GM23338 (cell line): Measurements from ENCODE around the gene CAMK1. TPM values are rescaled to one million over a fixed set of nuclear protein-coding genes. Genes with fewer than 3 reads are reported as not detected.

Experiments
- ATAC-seq: fragments of 200-7000 bp; cut with Tn5 transposase; 3 replicates; pipeline ENCODE4 v1.9.1; 2020
- DNase-seq: peaks from one replicate; pipeline ENCODE4 v3.0.0-alpha.2; 2015; ENCODE audit warnings: low spot score
- H2AFZ ChIP-seq: fragments of 200-600 bp; sonication (generic); 2 replicates; pipeline ENCODE4 v1.8.0; 2016; ENCODE audit warnings: antibody characterized with exemption, mild to moderate bottlenecking, moderate library complexity
- H3F3A ChIP-seq: fragments of 200-600 bp; sonication (generic); replicated peaks from 2 replicates; pipeline ENCODE4 v1.8.0; 2017; ENCODE audit warnings: antibody characterized with exemption, mixed run types, low read depth
- H3K27ac ChIP-seq: fragments of 200-600 bp; sonication (generic); 2 replicates; pipeline ENCODE4 v1.6.1; 2016; ENCODE audit warnings: low read depth
- H3K27me3 ChIP-seq: fragments of 200-600 bp; sonication (generic); 2 replicates; pipeline ENCODE4 v1.8.0; 2016; ENCODE audit warnings: mild to moderate bottlenecking, mixed run types, moderate library complexity; ENCODE audit not compliant: insufficient read depth
- H3K36me3 ChIP-seq: fragments of 200-600 bp; sonication (generic); 2 replicates; pipeline ENCODE4 v1.8.0; 2016; ENCODE audit warnings: mild to moderate bottlenecking; ENCODE audit not compliant: insufficient read depth
- H3K4me1 ChIP-seq: fragments of 200-600 bp; sonication (generic); 2 replicates; pipeline ENCODE4 v1.8.0; 2016; ENCODE audit warnings: mild to moderate bottlenecking, moderate library complexity; ENCODE audit not compliant: insufficient read depth
- H3K4me2 ChIP-seq: fragments of 200-600 bp; sonication (generic); 2 replicates; pipeline ENCODE4 v1.7.1; 2017; ENCODE audit warnings: mixed run types
- H3K4me3 ChIP-seq: fragments of 200-600 bp; sonication (generic); 2 replicates; pipeline ENCODE4 v1.6.1; 2016; ENCODE audit warnings: mixed run types
- H3K79me2 ChIP-seq: fragments of 200-600 bp; sonication (generic); replicated peaks from 2 replicates; pipeline ENCODE4 v1.8.0; 2017; ENCODE audit warnings: mild to moderate bottlenecking; ENCODE audit not compliant: insufficient read depth
- H3K9me2 ChIP-seq: fragments of 200-600 bp; sonication (generic); 2 replicates; pipeline ENCODE4 v1.8.0; 2017; ENCODE audit not compliant: insufficient read depth
- H4K20me1 ChIP-seq: fragments of 200-600 bp; sonication (generic); replicated peaks from 2 replicates; pipeline ENCODE4 v1.8.0; 2017; ENCODE audit warnings: mild to moderate bottlenecking; ENCODE audit not compliant: insufficient read depth
- H3K27ac Mint-ChIP-seq: 2 replicates; pipeline ENCODE4 v1.8.0; 2020; ENCODE audit warnings: inconsistent platforms, mild to moderate bottlenecking, moderate library complexity, mixed read lengths
- H3K27me3 Mint-ChIP-seq: 3 replicates; pipeline ENCODE4 v1.8.0; 2022; ENCODE audit warnings: low read depth, mild to moderate bottlenecking, moderate library complexity, mixed read lengths, inconsistent platforms; ENCODE audit not compliant: insufficient read depth, poor library complexity
- H3K36me3 Mint-ChIP-seq: 3 replicates; pipeline ENCODE4 v1.8.0; 2021; ENCODE audit warnings: low read depth, mild to moderate bottlenecking, inconsistent platforms, moderate library complexity, mixed read lengths
- H3K4me1 Mint-ChIP-seq: 3 replicates; pipeline ENCODE4 v1.8.0; 2020; ENCODE audit warnings: mild to moderate bottlenecking, inconsistent platforms, mixed read lengths
- H3K4me3 Mint-ChIP-seq: 3 replicates; pipeline ENCODE4 v1.8.0; 2021; ENCODE audit warnings: moderate library complexity, mild to moderate bottlenecking, inconsistent platforms, mixed read lengths
- H3K9me3 Mint-ChIP-seq: 3 replicates; pipeline ENCODE4 v1.8.0; 2020; ENCODE audit warnings: moderate library complexity, mild to moderate bottlenecking, inconsistent platforms, mixed read lengths
- CTCF ChIP-seq, 2 experiments: fragments of 200-600 bp in 1 of 2; sonication (generic) in 1 of 2; conservative IDR thresholded peaks; 2 replicates each; pipeline versions ENCODE4 v1.5.1 to v1.6.1; 2016 to 2017; ENCODE audit warnings: antibody characterized with exemption in 2 of 2, low read depth in 2 of 2, mild to moderate bottlenecking in 2 of 2, moderate library complexity in 1 of 2
- ETS1 ChIP-seq: IDR thresholded peaks from 2 replicates; pipeline ENCODE4 v1.6.1; 2016; ENCODE audit warnings: antibody characterized with exemption
- EZH2 ChIP-seq: fragments of 200-600 bp; sonication (generic); IDR thresholded peaks from one replicate; pipeline ENCODE4 v1.8.0; 2017; ENCODE audit warnings: antibody characterized with exemption, mild to moderate bottlenecking, low read depth; ENCODE audit not compliant: unreplicated experiment
- ZNF114 ChIP-seq: fragments of 250-450 bp; sonication (Bioruptor Pico); IDR thresholded peaks from 2 replicates; pipeline ENCODE4 v1.5.0; 2020; ENCODE audit warnings: mild to moderate bottlenecking, moderate library complexity
- ZNF462 ChIP-seq: fragments of 250-450 bp; sonication (Bioruptor Pico); IDR thresholded peaks from 2 replicates; pipeline ENCODE4 v1.5.0; 2020; ENCODE audit warnings: mild to moderate bottlenecking, moderate library complexity
- polyA plus RNA-seq: library from polyadenylated mRNA; unstranded; fragments of >200 nt; fragmentation: Nextera tagmentation; extraction: Ambion mirVana; gene quantifications from 2 replicates; pipeline ENCODE4 v1.2.1, GENCODE V29; 2016
- total RNA-seq: library from RNA; depleted of rRNA; stranded (reverse); fragments of >200 nt; shearing (Covaris generic); gene quantifications from 2 replicates; pipeline ENCODE4 v1.2.3, GENCODE V29; 2014

Gene CAMK1
- total and polyA plus RNA-seq, 2 experiments from 2014 or later: 4.4 TPM

- Histone ChIP-seq H3K4me2 (peak overlapping the region; percentile 98), H3K36me3 (peaks cover 21% of the 10 kb centered on the region), H3F3A (0 out of 2 replicates have a peak, but pooled peaks cover 8% of the 10 kb centered on the region), H2AFZ (no peak overlapping the region), H3K4me3 (peak overlapping the region; percentile 91), H4K20me1 (peaks cover 25% of the 10 kb centered on the region), H3K27ac (no peak overlapping the region), H3K4me1 (peaks cover 16% of the 10 kb centered on the region), H3K79me2 (peaks cover 47% of the 10 kb centered on the region), H3K27me3 (no peaks in the 10 kb centered on the region), H3K9me2 (no peaks in the 10 kb centered on the region)
- peak overlapping the region; percentile 72 for H3K27ac Mint-ChIP-seq
- ATAC-seq (no peak), DNase-seq (peak; percentile 35)
- peaks cover 16% of the 10 kb centered on the region for H3K4me1 Mint-ChIP-seq
- peaks cover 34% of the 10 kb centered on the region for H3K36me3 Mint-ChIP-seq
- H3K27me3 Mint-ChIP-seq: peaks cover 4% of the 10 kb centered on the region
- no peaks in the 10 kb centered on the region for H3K9me3 Mint-ChIP-seq
- peak overlapping the region; percentile 81 for H3K4me3 Mint-ChIP-seq
- no peak for TF ChIP-seq ZNF462 (CRISPR knock-in tag)
- 0 out of 4 replicates have a peak, but pooled peaks of 1 of the 2 experiments have one; percentile 5 for TF ChIP-seq CTCF (conservative IDR thresholded peaks at IDR 0.05; ENCODE audit: low read depth in 2 of 2)
- no peak for TF ChIP-seq ETS1
- TF ChIP-seq ZNF114 (CRISPR knock-in tag): no peak
- TF ChIP-seq EZH2: no peak
These were observed 37.0 kb downstream of the CAMK1 start for GRCh38 chr3:9732740-9733115.
